Stimulated activated CD4-positive, alpha-beta T cell treated with anti-CD3 and anti-CD28 coated beads, Interleukin-1b, Interleukin-23, amount 100 ng/mL, for 24 hours (primary cell): Measurements from ENCODE around the gene UQCR10.
"Not testable (repeated sequence)": the region's sequence is repeated elsewhere in the genome, so short reads cannot be mapped to it uniquely, and the experiment has no call there.

Experiments
- DNase-seq, 4 experiments: peaks; one replicate each; pipeline ENCODE4 v3.0.0-alpha.2; 2020; ENCODE audit warnings: low read depth in 4 of 4, low spot score in 1 of 4

Gene UQCR10

GRCh38 chr22:29737251-29738117, 29.7 kb upstream of the UQCR10 start:
- DNase-seq: no peak

GRCh38 chr22:29738118-29738815, 28.9 kb upstream of the UQCR10 start:
- DNase-seq: no peak

- no peak for DNase-seq
These were observed 27.8 kb upstream of the UQCR10 start for GRCh38 chr22:29739346-29739875.

- DNase-seq: no peak
These were observed 27.0 kb upstream of the UQCR10 start for GRCh38 chr22:29740216-29740615.

- no peak for DNase-seq
These were observed 25.2 kb upstream of the UQCR10 start for GRCh38 chr22:29741926-29742325.

GRCh38 chr22:29742326-29742725, 24.8 kb upstream of the UQCR10 start:
- DNase-seq: no peak

GRCh38 chr22:29744902-29745301, 22.3 kb upstream of the UQCR10 start:
- DNase-seq: no peak

GRCh38 chr22:29747832-29748231, 19.3 kb upstream of the UQCR10 start:
- no peak for DNase-seq

GRCh38 chr22:29748248-29748893, 18.8 kb upstream of the UQCR10 start:
- no peak for DNase-seq

GRCh38 chr22:29750029-29750428, 17.1 kb upstream of the UQCR10 start:
- DNase-seq: no peak

GRCh38 chr22:29750559-29751538, 16.3 kb upstream of the UQCR10 start:
- no peak for DNase-seq

GRCh38 chr22:29751669-29752068, 15.5 kb upstream of the UQCR10 start:
- no peak for DNase-seq

GRCh38 chr22:29753808-29754657, 13.1 kb upstream of the UQCR10 start:
- no peak for DNase-seq

GRCh38 chr22:29754658-29755395, 12.3 kb upstream of the UQCR10 start:
- not testable (repeated sequence) for DNase-seq

GRCh38 chr22:29755889-29756288, 11.3 kb upstream of the UQCR10 start:
- DNase-seq: no peak

- no peak for DNase-seq
These were observed 10.8 kb upstream of the UQCR10 start for GRCh38 chr22:29756341-29756740.

GRCh38 chr22:29757096-29757495, 10.1 kb upstream of the UQCR10 start:
- DNase-seq: no peak

GRCh38 chr22:29758068-29758622, 9.0 kb upstream of the UQCR10 start:
- no peak for DNase-seq

- no peak for DNase-seq
These were observed 8.2 kb upstream of the UQCR10 start for GRCh38 chr22:29758959-29759358.
